Measurements from ENCODE around the gene XRCC2. TPM values are rescaled to one million over a fixed set of nuclear protein-coding genes. Genes with fewer than 3 reads are reported as not detected.

XRCC2 gene
- total RNA-seq, 1 experiment from 2014 or later = 28.5 TPM

- POLR2A ChIA-PET (ENCODE audit: low non-redundant PET) = no interaction called here
- CTCF ChIA-PET = no interaction called here
- no peak overlapping the region for H3K27ac ChIP-seq (ENCODE audit: low read depth, low read length, poor library complexity, severe bottlenecking)
- intact Hi-C loops (cut with micrococcal nuclease; ENCODE audit: unreplicated experiment) = no loop called here
- peaks cover 28% of the 10 kb centered on the region for H3K36me3 ChIP-seq (ENCODE audit: insufficient read depth, low read length, poor library complexity, severe bottlenecking)
- H3K4me1 ChIP-seq (ENCODE audit: insufficient read depth, low read length, poor library complexity, severe bottlenecking) = no peaks in the 10 kb centered on the region
- H3K27me3 ChIP-seq (replicated peaks; ENCODE audit: insufficient read depth, low read depth, low read length, poor library complexity) = no peaks in the 10 kb centered on the region
- no TSS peak for BruUV-seq (replicated peaks)
- TF ChIP-seq, protein P1, sequence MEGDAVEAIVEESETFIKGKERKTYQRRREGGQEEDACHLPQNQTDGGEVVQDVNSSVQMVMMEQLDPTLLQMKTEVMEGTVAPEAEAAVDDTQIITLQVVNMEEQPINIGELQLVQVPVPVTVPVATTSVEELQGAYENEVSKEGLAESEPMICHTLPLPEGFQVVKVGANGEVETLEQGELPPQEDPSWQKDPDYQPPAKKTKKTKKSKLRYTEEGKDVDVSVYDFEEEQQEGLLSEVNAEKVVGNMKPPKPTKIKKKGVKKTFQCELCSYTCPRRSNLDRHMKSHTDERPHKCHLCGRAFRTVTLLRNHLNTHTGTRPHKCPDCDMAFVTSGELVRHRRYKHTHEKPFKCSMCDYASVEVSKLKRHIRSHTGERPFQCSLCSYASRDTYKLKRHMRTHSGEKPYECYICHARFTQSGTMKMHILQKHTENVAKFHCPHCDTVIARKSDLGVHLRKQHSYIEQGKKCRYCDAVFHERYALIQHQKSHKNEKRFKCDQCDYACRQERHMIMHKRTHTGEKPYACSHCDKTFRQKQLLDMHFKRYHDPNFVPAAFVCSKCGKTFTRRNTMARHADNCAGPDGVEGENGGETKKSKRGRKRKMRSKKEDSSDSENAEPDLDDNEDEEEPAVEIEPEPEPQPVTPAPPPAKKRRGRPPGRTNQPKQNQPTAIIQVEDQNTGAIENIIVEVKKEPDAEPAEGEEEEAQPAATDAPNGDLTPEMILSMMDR (conservative IDR thresholded peaks at IDR 0.05; ENCODE audit: low read depth, low read length) = no peak
- no peak for TF ChIP-seq EZH2 (IDR thresholded peaks at IDR 0.05; ENCODE audit: borderline replicate concordance, low read depth, low read length, poor library complexity, severe bottlenecking)
- no peak overlapping the region for H3K4me3 ChIP-seq (ENCODE audit: low read depth, low read length, poor library complexity, severe bottlenecking)
- no peaks in the 10 kb centered on the region for H3K9me3 ChIP-seq (ENCODE audit: low read depth, low read length, poor library complexity, severe bottlenecking)
- no peak for DNase-seq (ENCODE audit: low spot score)
These were observed 11.3 kb downstream of the XRCC2 start for GRCh38 chr7:152664636-152665035.

- Histone ChIP-seq H3K4me1 (ENCODE audit: insufficient read depth, low read length, poor library complexity, severe bottlenecking) (no peaks in the 10 kb centered on the region), H3K27me3 (replicated peaks; ENCODE audit: insufficient read depth, low read depth, low read length, poor library complexity) (no peaks in the 10 kb centered on the region), H3K9me3 (ENCODE audit: low read depth, low read length, poor library complexity, severe bottlenecking) (no peaks in the 10 kb centered on the region), H3K4me3 (ENCODE audit: low read depth, low read length, poor library complexity, severe bottlenecking) (no peak overlapping the region), H3K27ac (ENCODE audit: low read depth, low read length, poor library complexity, severe bottlenecking) (no peak overlapping the region), H3K36me3 (ENCODE audit: insufficient read depth, low read length, poor library complexity, severe bottlenecking) (peaks cover 28% of the 10 kb centered on the region)
- DNase-seq (ENCODE audit: low spot score) = no peak
- no peak for TF ChIP-seq EZH2 (IDR thresholded peaks at IDR 0.05; ENCODE audit: borderline replicate concordance, low read depth, low read length, poor library complexity, severe bottlenecking)
- TF ChIP-seq, protein P1 (conservative IDR thresholded peaks at IDR 0.05; ENCODE audit: low read depth, low read length) = no peak
- POLR2A ChIA-PET (ENCODE audit: low non-redundant PET) = no interaction called here
- CTCF ChIA-PET = no interaction called here
- intact Hi-C loops (cut with micrococcal nuclease; ENCODE audit: unreplicated experiment) = no loop called here
- BruUV-seq (replicated peaks) = no TSS peak
These were observed 12.0 kb downstream of the XRCC2 start for GRCh38 chr7:152663931-152664330.

- DNase-seq (ENCODE audit: low spot score) = no peak
- Histone ChIP-seq H3K27ac (ENCODE audit: low read depth, low read length, poor library complexity, severe bottlenecking) (no peak overlapping the region), H3K4me1 (ENCODE audit: insufficient read depth, low read length, poor library complexity, severe bottlenecking) (no peaks in the 10 kb centered on the region), H3K36me3 (ENCODE audit: insufficient read depth, low read length, poor library complexity, severe bottlenecking) (peaks cover 27% of the 10 kb centered on the region), H3K27me3 (replicated peaks; ENCODE audit: insufficient read depth, low read depth, low read length, poor library complexity) (no peaks in the 10 kb centered on the region), H3K9me3 (ENCODE audit: low read depth, low read length, poor library complexity, severe bottlenecking) (no peaks in the 10 kb centered on the region), H3K4me3 (ENCODE audit: low read depth, low read length, poor library complexity, severe bottlenecking) (no peak overlapping the region)
- TF ChIP-seq, protein P1 (conservative IDR thresholded peaks at IDR 0.05; ENCODE audit: low read depth, low read length) = no peak
- no peak for TF ChIP-seq EZH2 (IDR thresholded peaks at IDR 0.05; ENCODE audit: borderline replicate concordance, low read depth, low read length, poor library complexity, severe bottlenecking)
- no TSS peak for BruUV-seq (replicated peaks)
- ChIA-PET POLR2A (ENCODE audit: low non-redundant PET) (no interaction called here), CTCF (no interaction called here)
- intact Hi-C loops (cut with micrococcal nuclease; ENCODE audit: unreplicated experiment) = no loop called here
These were observed 12.7 kb downstream of the XRCC2 start for GRCh38 chr7:152663148-152663740.
